GM18867 (cell line): ENCODE data around the gene DPF1.

Experiments used
- ATAC-seq: cut with Tn5 transposase; IDR thresholded peaks from one replicate; pipeline ENCODE4 v1.9.1; 2021; ENCODE audit warnings: mild to moderate bottlenecking, moderate library complexity; ENCODE audit not compliant: unreplicated experiment

DPF1 gene

DNA sequence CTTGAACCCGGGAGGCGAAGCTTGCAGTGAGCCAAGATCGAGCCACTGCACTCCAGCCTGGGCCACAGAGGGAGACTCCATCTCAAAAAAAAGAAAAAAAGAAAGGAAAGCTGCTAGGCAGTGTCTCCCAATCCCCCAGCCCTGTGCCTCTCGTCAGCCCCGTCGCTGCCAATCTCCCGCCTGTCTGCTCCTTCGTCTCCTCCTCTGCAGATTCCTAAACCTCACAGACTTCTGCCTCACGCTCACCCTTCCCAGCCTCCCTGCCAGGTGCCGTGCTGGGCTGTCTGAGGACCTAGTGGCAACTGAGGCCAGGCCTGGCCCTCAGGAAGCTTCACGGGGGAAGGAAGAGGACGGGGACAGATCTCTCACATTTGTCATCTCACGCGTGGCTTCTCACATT lies 21.5 kb downstream of the DPF1 start:
- ATAC-seq, result no peak

DNA sequence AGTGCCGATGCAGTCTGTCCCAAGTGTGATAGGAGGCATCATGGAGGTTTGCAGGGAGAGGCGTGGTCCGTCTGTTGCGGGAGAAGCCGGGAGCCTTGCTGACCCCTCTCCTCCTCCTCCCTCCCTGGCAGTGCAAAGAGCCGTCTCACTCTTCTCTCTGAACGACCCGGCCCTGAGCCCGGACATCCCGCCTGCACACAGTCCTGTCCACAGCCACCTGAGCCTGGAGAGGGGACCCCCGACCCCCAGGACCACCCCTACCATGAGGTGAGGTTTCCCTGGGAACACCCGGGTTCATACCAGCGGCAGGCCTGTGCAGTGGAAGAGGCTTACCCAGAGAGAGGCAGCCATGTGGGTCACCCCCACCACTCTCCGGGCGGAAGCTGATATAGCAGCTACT lies 22.3 kb downstream of the DPF1 start:
- ATAC-seq, result no peak

DNA sequence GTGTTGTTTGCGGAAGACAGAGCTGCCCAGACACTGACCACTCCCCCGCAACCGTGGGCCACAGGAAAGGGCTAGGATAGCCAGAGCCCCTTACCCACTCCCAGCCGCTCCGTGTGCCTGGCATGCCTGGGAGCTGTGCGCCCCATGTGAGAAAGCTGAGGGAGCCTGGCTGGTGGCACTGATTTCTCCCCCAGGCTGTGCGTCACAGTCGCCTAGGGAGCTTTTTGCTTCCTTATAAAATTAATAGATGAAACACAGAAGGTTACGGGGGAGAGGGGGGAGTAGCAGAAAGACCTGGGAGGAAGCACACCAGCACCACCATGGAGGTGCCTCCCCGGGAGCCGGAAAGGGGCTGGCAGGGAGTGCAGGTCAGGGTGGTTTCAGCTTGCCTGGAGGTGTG lies 24.7 kb downstream of the DPF1 start:
- ATAC-seq, result no peak

DNA sequence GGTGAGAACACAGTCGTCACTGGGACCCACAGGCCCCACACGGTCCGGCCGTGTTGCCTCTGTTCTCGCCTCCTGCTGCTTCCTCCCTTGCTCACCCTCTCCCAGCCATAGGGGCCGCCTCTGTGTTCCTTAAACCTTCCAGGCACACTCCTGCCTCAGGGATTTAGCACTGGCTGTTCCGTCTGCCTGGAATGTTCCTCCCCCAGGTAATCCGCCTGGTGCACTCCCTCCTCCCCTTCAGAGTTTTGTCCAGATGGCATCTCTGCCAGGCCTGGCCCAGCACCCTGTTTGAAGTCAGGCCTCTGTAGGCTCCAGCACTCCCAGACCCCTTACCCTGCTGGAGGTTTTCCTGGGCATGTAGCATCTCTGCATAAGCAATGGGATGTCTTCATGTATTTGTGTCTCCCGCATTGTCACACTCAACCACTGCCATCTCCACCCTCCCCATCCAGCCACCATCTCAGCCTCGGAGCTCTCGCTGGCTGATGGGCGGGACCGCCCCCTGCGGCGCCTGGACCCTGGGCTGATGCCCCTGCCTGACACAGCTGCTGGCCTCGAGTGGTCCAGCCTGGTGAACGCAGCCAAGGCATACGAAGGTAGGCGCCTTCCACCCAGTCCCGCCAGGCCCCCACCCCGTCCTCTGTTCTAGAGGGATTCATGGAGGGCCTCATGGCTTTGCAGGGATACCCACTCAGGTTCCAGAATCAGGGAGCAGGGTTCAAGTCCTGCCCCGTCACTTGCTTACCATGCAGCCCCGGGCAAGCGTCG lies 25.9 kb downstream of the DPF1 start:
- no peak for ATAC-seq

DNA sequence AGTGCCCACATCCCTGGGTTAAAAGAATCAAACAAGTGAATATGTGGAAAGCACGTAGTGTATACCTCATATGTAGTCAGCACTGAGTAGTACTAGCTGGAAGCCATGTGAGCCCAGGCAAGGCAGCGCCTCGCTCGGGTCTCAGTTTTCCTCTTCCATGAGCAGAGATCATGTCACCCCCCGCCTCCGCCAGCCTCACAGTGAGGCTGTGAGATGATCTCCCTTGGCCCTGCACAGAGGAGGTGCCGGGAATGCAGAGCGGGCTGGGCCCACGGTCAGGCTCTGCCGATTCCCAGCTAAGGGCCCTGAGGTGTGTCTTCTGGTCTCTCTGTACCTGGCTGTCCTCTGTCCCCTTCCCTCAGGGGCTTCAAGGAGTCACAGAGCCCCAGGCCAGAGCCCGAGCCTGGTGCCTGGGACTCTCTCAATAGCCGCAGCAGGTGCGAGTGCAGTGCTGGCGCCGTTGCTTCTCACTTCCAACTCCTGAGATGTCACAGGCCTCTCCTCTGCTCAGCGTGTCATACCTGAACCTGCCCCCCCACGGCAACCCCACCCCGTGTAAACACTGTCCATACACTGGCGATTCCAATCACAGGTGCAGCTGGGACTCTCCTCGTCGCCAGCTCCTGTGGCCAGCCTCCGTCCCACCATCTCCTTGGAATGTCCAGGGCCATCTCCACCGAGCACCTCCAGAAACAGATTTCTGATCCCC lies 26.9 kb downstream of the DPF1 start:
- no peak for ATAC-seq

DNA sequence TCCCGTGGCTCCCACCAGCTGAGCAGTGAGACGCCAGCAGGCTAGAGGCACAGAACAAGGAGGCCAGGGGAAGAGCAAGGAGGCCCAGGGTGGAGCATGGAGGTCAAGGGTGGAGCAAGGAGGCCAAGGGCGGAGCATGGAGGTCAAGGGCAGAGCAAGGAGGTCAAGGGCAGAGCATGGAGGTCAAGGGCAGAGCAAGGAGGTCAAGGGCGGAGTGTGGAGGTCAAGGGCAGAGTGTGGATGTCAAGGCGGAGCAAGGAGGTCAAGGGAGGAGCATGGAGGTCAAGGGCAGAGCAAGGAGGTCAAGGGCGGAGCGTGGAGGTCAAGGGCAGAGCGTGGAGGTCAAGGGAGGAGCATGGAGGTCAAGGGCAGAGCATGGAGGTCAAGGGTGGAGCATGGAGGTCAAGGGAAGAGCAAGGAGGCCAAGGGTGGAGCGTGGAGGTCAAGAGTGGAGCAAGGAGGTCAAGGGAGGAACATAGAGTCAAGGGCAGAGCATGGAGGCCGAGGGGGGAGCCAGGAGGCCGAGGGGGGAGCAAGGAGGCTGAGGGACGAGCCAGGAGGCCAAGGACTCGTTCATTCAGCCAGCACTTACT lies 27.7 kb downstream of the DPF1 start:
- no peak for ATAC-seq

DNA sequence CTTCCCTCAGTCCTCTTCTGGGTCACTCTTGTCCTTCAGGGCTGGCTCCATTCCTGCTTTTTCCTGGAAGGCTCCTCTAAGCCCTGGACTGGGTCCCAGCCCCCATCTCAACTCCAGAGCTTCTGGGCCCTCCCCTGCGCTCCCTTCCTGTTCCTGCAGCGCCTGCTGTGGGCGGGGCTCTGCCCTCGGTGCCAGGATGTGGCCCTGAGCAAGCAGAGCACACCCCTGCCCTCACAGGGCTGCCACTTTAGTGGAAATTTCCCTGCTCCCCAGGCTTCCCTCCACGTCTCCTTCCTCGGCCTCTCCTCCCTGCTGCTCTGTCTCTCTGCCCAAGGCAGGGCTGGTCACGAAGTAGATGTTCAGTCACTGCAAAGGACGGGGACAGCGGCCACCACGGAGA lies 28.8 kb downstream of the DPF1 start:
- no peak for ATAC-seq

DNA sequence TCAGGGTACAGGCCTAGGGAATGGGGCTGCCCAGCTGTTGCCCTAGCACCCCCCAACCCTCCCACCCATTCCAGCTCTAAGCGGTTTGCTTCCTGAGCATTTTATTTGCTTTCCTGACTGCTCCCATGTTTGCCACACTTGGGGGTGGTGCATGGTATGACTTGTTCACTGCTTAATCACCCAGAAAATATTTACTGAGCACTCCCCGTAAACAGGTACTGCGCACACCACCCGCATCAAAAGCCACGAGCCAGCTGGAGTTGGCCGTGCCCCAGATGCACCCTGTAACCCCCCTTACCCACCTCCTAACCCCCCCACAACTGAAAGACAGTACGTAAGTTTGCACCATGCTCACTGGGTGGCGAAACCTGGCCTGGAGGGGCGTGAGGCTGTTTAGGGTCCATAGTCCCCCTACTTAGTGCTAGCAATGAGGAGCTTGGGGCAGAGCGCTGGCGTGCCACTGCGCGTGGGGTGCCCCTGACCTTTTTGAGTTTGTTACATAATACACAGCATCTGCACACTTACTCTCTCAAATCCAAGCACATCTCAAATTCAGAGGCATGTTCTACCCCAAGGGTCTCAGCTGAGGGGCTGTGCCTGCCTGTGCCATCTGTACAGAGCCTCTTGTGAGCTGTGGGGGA lies 29.8 kb downstream of the DPF1 start:
- ATAC-seq, result no peak

DNA sequence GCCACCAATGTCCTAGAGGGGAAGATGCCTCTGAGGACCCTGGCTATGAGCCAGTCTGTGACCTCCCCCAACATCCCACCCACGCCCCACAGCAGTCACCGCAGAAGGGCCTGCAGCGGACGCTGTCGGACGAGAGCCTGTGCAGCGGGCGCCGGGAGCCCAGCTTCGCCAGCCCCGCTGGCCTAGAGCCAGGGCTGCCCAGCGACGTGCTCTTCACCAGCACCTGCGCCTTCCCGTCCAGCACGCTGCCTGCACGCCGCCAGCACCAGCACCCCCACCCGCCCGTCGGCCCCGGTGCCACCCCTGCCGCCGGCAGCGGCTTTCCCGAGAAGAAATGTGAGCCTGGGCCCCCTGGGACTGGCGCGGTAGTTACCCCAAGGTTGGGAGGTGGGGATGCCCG lies 30.6 kb downstream of the DPF1 start:
- no peak for ATAC-seq

DNA sequence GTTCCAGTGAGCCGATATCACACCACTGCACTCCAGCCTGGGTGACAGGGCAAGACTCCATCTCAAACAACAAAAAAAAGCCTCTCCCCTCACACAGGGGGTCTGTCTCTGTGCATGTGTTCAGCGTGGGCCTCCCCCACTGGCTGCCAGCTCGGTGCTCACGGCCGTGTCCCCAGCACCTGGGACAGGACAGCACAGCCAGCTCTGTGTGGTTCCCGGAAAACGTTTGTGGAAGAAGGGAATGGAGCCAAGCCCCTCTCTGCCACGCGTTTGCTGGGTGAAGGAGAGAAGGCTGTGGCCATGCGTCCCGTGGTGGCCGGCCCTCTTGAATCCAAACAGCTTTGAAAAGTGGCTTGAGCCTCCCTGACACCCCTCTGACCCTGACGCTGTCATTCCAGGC lies 32.3 kb downstream of the DPF1 start:
- ATAC-seq, result no peak

DNA sequence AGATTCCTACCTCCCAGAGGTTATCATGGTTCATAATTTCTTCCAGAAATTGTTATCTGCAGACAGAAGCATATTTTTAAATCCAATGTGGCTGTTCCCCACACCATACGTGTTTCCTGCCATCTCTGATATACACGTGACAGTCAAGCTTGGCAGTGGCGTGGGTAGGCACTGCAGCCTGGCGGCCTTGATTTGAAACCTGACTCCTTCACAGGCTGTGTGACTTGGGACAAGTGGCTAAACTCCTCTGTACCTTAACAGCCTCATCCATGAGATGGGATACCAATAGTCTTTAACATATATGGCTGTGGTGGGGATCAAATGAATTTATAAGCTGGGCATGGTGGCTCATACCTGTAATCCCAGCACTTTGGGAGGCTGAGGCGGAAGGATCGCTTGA lies 33.2 kb downstream of the DPF1 start:
- no peak for ATAC-seq

DNA sequence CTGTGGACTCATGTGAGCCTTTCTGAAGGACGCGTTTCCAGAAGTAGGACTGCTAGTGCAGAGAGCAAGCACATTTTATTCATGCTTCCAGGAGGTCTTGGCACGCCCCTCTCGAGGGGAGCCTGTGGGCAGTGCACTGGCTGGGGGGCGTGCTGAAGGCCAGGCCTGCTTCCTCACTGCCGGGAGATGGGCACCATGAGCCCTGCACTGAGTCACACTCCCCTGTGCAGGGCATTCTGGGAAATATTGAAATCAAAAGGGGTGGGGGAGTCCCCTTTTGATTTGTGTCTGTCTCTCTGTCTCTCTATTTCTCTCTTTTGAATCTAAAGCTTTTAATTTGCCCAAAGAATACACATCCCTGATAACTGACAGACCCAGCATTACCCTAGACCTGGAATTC lies 34.0 kb downstream of the DPF1 start:
- ATAC-seq, result no peak

DNA sequence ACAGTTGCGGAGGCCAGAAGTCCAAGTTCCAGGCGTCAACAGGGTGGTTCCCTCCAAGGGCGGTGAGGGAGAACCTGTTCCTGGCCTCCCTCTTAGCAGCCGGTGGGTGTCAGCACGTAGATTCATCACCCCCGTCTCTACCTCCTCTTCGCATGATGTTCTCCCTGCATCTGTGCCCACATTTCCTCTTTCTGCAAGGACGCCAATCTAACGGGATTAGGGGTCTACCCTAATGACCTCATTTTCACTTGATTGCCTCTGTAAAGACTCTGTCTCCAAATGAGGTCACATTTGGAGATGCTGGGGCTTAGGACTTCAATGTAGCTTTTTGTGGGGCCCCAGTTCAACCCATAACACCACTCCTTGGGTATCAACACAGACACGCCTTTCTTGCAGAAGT lies 38.5 kb downstream of the DPF1 start:
- no peak for ATAC-seq

DNA sequence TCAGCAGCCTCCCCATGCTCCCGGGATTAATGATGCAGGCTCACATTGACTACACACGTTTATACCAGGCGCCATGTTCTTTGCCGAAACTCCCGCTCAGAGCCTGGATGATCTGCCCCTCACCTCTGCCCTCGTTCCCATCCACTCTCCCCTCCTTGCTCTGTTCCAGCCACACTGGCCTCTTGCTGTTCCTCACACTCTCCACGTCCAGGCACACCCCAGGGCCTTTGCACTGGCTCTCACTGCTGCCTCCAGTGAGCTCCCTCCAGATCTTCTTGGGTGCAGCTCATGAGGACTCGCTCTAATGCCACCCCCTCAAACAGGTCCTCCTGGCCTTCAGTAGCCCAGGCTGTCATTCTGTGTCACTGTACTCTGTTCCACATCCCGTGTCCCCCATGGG lies 39.2 kb downstream of the DPF1 start:
- no peak for ATAC-seq

DNA sequence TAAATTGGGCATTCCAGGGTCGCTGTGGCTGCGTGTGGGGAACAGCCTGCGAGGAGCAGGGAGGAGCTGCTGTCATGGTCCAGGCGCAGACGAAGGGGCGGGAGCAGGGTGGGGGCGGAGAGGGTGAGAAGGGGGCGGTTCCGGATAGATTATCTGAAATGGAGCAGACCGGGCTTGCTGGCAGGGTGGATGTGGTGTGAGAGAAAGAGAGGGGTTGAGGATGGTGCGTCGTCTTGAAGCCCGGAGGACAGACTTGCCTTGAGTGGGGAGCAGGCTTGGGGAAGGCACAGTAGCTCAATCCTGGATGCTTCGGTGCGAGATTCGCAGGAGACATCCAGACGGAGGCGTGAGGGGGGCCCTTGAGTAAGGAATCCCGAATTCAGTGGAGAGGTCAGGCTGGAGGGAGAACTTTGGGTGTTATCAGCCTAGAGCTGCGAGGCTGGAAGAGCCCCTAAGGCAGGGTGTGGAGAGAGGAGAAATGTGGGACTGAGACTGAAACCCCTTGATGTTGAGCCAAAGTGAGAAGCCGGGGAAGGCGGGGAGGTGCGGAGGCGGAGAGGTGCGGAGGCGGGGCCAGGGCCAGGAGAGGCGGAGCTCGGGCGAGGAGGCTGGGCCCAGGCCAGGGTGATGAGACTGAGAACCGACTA lies 40.6 kb downstream of the DPF1 start:
- ATAC-seq, result no peak

DNA sequence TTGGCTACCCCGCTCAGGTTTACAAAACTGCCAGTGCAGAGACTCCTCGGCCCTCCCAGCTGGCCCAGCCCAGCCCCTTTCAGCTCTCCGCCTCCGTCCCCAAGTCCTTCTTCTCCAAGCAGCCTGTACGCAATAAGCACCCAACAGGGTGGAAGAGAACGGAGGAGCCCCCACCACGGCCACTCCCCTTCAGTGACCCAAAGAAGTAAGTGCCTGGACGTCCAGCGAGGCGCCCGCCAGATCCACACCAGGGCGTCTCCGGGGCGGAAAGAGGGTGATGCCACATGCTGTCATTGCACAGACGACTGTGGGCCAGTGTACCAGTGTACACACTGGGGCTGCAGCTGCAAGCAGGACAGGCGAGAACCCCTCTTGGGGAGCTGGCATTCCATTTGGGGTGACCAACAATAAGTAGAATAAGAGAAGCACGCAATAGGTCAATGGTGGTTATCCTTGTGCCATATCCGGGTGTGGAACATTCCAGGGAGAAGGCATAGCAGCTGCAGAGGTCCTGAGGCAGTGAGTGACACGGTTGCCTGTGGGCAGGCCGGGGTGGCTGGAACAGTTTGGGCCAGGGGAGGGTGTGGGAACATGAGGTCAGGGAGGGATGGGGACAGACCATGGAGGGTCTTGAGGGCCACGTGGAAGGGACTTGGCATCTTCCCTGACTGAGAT lies 41.3 kb downstream of the DPF1 start:
- no peak for ATAC-seq

DNA sequence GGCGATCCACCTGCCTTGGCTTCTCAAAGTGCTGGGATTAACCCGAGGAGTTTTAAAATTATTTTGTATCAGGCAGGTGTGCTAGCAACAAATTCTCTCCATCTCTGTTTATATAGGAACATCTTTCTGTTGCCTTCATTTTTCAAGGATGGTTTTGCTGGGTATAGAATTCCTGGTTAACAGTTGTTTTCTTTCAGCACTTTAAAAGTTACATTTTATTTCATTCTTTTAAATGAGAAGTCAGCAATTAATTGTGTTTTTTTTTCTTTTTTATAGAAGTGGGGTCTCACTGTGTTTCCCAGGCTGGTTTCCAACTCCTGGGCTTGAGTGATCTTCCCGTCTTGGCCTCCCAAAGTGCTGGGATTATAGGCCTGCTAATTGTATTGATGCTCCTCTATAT lies 44.0 kb downstream of the DPF1 start:
- ATAC-seq, result no peak

DNA sequence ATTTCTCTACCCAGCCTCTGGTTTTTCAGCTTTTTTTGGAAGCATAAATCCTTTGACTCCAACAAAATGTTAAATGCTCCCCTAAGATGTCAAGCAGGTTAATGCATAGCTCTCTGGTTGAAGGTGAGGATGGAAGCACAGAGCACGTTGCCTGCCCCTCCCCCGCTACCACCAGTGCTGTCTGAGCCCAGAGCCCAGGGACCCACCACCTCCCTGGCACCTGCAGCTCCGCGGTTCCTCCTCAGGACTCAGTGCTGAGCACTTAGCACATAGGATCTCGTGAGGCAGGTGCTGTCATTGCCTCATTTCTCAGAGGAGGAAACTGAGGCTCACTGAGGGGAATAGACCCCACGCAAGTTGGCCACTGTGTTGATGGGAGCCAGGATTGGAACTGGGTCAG lies 48.6 kb downstream of the DPF1 start:
- ATAC-seq, result no peak

DNA sequence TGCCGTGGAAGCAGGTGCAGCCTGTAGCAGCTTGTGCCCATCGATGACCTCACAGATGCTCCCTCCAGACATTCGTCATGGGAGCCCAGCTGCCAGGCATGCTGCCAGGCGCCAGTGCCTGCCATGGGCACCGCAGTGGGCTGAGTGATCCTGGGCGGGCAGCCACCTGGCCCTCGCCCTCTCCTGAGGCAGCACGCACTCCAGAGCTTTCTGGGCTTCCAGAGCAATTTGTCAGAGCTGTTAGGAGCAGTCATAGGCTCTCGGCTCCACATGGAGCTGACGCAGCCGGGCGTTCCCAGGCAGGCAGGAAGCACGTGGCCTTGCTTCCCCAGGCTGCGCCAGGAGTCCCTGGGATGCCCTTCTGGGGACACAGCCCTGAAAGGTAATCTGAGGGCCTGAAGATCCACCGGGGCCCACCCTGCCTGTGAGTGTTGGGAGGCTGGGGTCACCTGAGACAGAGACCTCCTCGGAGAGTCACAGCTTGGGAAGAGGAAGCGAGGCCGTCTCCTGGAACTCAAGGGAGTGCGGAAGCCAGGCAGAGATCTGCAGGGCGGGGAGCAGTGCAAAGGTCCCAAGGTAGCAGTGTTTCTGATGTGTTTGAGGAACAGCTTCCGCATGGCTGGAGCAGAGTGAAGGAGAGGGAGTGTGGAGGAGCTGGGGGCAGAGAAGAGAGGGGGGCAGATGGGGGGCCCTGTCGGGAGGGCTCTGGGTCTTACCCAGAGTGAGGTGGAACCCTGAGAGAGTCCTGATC lies 50.6 kb downstream of the DPF1 start:
- ATAC-seq, result no peak

DNA sequence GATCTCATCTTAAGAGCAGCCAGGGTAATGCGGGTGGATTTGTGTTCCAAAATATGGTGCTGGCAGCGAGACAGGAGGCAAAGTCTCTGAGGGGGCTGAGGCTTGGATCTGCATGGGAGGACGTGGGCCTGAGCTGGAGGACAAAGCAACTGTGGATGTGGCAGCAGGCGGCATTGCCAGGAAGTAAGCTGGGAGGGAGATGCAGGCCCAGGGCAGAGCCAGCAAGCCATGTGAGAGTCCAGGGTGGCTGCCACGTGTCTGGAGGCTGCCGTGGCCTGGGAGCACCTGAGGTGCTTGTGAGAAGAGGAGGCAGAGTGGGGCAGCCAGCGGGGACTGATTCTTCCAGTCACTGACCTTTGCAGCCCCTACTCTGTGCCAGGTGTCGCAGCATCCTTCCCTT lies 52.0 kb downstream of the DPF1 start:
- no peak for ATAC-seq
